Heart left ventricle (tissue), 16 donors: ENCODE measurements around the gene EPHB1. TPM values are rescaled to one million over a fixed set of nuclear protein-coding genes. Genes with fewer than 3 reads are reported as not detected.
A peak's percentile ranks its signal among the peaks of the same experiment; 100 is the strongest.

Experiments
- ATAC-seq, 4 donors: fragments of 200-7000 bp; cut with Tn5 transposase; one replicate each; pipeline ENCODE4 v1.9.1; 2020 to 2022; ENCODE audit warnings: moderate library complexity in 4 of 4, mild to moderate bottlenecking in 3 of 4, moderate number of reproducible peaks in 1 of 4
- DNase-seq, 5 donors: peaks; one replicate each; pipeline ENCODE4 v3.0.0-alpha.2; 2020
- H3K27ac ChIP-seq, 12 donors: fragments of 200-600 bp; sonication (generic) in 4 of 12; one replicate each; pipeline versions ENCODE4 v1.5.0 to v1.8.0; 2016 to 2022; ENCODE audit warnings: mild to moderate bottlenecking in 2 of 12
- H3K27me3 ChIP-seq, 9 donors: fragments of 200-600 bp; sonication (generic) in 2 of 9; one replicate each; pipeline versions ENCODE4 v1.5.1 to v1.8.0; 2016 to 2022; ENCODE audit warnings: mild to moderate bottlenecking in 3 of 9
- H3K36me3 ChIP-seq, 9 donors: fragments of 200-600 bp; sonication (generic) in 2 of 9; one replicate each; pipeline versions ENCODE4 v1.5.0 to v1.8.0; 2018 to 2022; ENCODE audit warnings: mild to moderate bottlenecking in 2 of 9
- H3K4me1 ChIP-seq, 12 donors: fragments of 200-600 bp; sonication (generic) in 4 of 12; one replicate each; pipeline versions ENCODE4 v1.5.0 to v1.8.0; 2016 to 2022; ENCODE audit warnings: mild to moderate bottlenecking in 3 of 12
- H3K4me3 ChIP-seq, 12 donors: fragments of 200-600 bp; sonication (generic) in 4 of 12; one replicate each; pipeline versions ENCODE4 v1.5.0 to v1.8.0; 2017 to 2022; ENCODE audit warnings: mild to moderate bottlenecking in 9 of 12, moderate library complexity in 4 of 12
- H3K9me3 ChIP-seq, 12 donors: fragments of 200-600 bp; sonication (generic) in 4 of 12; one replicate each; pipeline versions ENCODE4 v1.5.0 to v1.8.0; 2016 to 2022; ENCODE audit warnings: mild to moderate bottlenecking in 1 of 12
- POLR2A ChIP-seq, 2 donors: fragments of 450-650 bp; IDR thresholded peaks; one replicate each; pipeline ENCODE4 v1.6.1; 2017; ENCODE audit warnings: antibody characterized with exemption in 2 of 2, mild to moderate bottlenecking in 2 of 2, moderate library complexity in 2 of 2
- WGBS, 4 donors: extraction: QIAGEN DNeasy Blood & Tissue Kit in 2 of 4; methylation state at CpG; one replicate each; pipeline versions ENCODE4 v1.1.5 to v1.1.7; 2013 to 2018; 5-methylcytosine and 5-hydroxymethylcytosine counted together
- intact Hi-C, 10 donors: fragments of 100-400 bp; cut with DNase I; formaldehyde crosslinking; loops; one replicate each; pipeline versions ENCODE4 v1.11.1 to v1.14.2; 2022
- polyA plus RNA-seq, 2 donors: library from polyadenylated mRNA; stranded (reverse); fragments of 200-250 nt; gene quantifications; one replicate each; pipeline ENCODE4 v1.2.3, GENCODE V29; 2013
- total RNA-seq, 9 donors: library from RNA; depleted of rRNA in 2 of 9; stranded (reverse); fragments of >200 nt in 2 of 9; fragmentation: NEBNext Ultra II Directional in 3 of 9; extraction: Animal tissue kit (Norgen Biotek cat#: 25700) in 3 of 9; gene quantifications; one replicate each; pipeline versions ENCODE4 v1.1.0 to v1.2.4, GENCODE V29; 2016 to 2023
- TF ChIP-seq, protein P1 (sequence below), 12 donors: fragments of 200-600 bp; sonication (generic) in 4 of 12; IDR thresholded peaks; one replicate each; pipeline versions ENCODE4 v1.5.0 to v1.8.0; 2018 to 2022; ENCODE audit warnings: antibody characterized with exemption in 12 of 12, mild to moderate bottlenecking in 5 of 12
- donor health status: ischemic (EF 13 %, LVEDD 7.1; RV severe dilation, severe dysfunction).
- donor health status: healthy with polysubstance abuse.
- donor health status: DM: no; HTN: yes; CAD: no.
- donor health status: DM: no; HTN: no; CAD: no.
- donor health status: ischemic (EF 25% LVEDD 6.9; RV normal size, moderate dysfunction).
- donor health status: ischemic (EF 25% LVEDD 5.7; RV mildly dilated, moderate dysfunction).
- donor health status: healthy.
- donor health status: DM: yes; HTN: yes; CAD: no.
- donor health status: ischemic (EF 35%, LVEDD 5.7; RV mildly dilated, moderate dysfunction).
- donor health status: nonischemic (EF 11% LVEDD 7.7; RV severe dilation, severe dysfunction).
- donor health status: DM: yes; HTN: yes; CAD: no.
- donor health status: PGD.
- donor health status: ischemic (EF 29% LVEDD 5.4; RV normal size, mild dysfunction).
- donor health status: nonischemic (EF 23%, LVEDD 6.1; RV moderate dilation, normal function).

EPHB1 gene
- total and polyA plus RNA-seq, 11 donors = 0.31 to 2.2 (median 1.1) TPM

DNA sequence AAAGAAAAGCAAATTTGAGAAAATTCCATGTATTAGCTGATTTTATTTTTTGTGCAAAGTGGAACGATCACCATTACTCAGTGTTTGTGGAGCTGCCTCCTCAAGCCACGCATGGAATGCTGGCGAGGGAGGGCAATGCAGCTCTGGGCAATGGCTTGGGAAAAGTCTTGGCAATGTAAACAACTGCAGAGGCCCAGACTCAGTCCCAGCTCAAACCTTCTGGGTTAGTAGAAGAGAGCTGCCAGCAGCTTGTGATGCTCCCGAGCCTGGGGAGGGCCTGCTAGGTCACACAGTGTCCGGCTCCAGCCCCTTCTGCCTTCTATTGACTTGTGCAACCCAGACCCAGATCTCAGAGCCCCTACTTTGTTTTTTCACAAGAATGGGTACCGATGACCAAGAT, 4.3 kb downstream of the EPHB1 start:
- H3K27me3 ChIP-seq = peaks cover 8 to 44% (median 28%) of the 10 kb centered on the region in 9 donors
- ATAC-seq = no peak
- H3K4me1 ChIP-seq = peaks cover 0 to 28% (median 16%) of the 10 kb centered on the region in 12 donors

DNA sequence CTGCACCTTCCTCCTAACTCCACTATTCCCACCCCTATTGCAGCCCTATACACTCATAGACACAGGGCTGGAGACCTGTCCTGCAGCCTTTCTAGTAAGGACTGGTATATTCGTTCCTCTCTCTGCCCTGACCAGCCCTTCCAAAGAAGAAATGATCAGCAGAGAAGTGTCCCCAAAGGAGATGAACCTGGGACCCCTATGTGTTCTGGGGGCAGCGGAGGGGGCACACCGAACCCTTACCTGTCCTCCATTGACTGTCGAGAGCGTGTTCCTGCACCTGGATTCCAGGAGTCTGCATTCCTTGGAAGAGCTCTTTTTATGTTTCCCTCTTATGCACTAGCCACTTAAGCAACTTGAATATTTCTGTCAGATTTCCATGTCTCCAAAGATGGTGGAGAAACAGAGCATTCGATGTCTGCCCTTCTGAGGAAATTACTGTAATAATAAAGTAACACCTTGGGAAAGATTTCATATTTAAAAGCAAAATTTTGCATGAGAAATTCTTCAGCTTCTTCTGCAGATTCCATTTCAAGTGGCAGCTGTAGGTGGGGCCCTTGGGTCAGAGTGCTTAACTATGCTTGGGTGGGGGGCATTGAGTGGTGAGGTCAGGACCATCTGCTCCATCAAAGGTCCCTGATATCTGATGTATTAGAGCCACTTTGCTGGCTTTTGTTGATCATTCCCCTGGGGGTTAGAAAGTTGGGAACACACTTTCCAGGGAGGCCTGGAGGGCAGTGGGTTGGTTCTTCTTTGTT, 6.3 kb downstream of the EPHB1 start:
- peaks cover 0 to 15% (median 9%) of the 10 kb centered on the region in 12 donors for H3K4me1 ChIP-seq
- H3K27ac ChIP-seq = no peak overlapping the region
- DNase-seq = no peak
- no peak overlapping the region for H3K4me3 ChIP-seq
- no peak for ATAC-seq
- intact Hi-C loops = no loop called here
- WGBS, 4 donors = 84 to 95% (median 89%) methylated on average over 6 of the region's 6 CpGs
- peaks cover 4 to 39% (median 17%) of the 10 kb centered on the region in 9 donors for H3K27me3 ChIP-seq
- no peaks in the 10 kb centered on the region for H3K36me3 ChIP-seq
- H3K9me3 ChIP-seq = no peaks in the 10 kb centered on the region
- TF ChIP-seq POLR2A (IDR thresholded peaks at IDR 0.05) = no peak
- TF ChIP-seq, protein P1, sequence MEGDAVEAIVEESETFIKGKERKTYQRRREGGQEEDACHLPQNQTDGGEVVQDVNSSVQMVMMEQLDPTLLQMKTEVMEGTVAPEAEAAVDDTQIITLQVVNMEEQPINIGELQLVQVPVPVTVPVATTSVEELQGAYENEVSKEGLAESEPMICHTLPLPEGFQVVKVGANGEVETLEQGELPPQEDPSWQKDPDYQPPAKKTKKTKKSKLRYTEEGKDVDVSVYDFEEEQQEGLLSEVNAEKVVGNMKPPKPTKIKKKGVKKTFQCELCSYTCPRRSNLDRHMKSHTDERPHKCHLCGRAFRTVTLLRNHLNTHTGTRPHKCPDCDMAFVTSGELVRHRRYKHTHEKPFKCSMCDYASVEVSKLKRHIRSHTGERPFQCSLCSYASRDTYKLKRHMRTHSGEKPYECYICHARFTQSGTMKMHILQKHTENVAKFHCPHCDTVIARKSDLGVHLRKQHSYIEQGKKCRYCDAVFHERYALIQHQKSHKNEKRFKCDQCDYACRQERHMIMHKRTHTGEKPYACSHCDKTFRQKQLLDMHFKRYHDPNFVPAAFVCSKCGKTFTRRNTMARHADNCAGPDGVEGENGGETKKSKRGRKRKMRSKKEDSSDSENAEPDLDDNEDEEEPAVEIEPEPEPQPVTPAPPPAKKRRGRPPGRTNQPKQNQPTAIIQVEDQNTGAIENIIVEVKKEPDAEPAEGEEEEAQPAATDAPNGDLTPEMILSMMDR (IDR thresholded peaks at IDR 0.05) = no peak

More for the DNA sequence above, 4.3 kb downstream of the EPHB1 start:
- TF ChIP-seq, protein P1 (IDR thresholded peaks at IDR 0.05) = no peak
- no peak for TF ChIP-seq POLR2A (IDR thresholded peaks at IDR 0.05)
- Histone ChIP-seq H3K27ac (peak overlapping the region in 1 of 12 donors; percentile 78), H3K36me3 (no peaks in the 10 kb centered on the region), H3K9me3 (no peaks in the 10 kb centered on the region), H3K4me3 (no peak overlapping the region)
- intact Hi-C loops = loop anchor here in 8 of 10 donors (5.0 to 10.0 kb wide), 8 partner anchors 425 to 1245 kb away; no protein-coding TSS in a partner anchor
- WGBS, 4 donors = 70 to 85% (median 79%) methylated on average over 6 of the region's 6 CpGs
- DNase-seq = no peak

DNA sequence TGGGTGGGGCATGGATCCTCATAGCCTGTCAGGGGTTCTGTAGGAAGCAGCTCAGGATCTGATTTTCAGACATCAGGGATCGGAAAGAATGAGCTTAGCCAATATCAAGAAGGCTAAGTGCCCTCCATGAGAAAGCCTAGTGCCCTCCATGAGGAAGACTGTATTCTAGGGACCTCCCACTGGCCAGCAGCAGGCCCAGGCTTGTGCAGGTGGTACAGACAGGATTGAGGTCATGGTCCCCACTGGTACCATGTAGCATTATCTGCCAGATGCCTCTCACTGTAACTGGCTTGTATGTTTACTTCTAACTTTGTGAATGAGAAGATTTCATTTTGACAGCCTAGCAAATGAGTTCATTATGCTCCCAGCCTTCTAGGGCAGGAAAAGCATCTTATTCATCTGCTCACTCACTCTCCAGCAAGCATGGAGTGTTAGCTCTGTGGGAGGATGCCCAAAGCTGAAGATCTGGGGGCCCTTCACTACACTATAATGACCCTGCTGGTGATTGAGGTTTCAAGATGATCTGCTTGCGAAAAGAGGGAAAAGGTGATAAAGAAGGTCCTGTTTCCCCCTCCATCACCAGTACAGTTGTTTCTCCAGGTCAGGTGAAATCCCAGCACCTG, 7.5 kb downstream of the EPHB1 start:
- no peak overlapping the region for H3K4me3 ChIP-seq
- WGBS, 4 donors = 43 to 69% (median 45%) methylated on average over 2 of the region's 2 CpGs
- H3K4me1 ChIP-seq = peaks cover 0 to 3% (median 0%) of the 10 kb centered on the region in 12 donors
- H3K36me3 ChIP-seq = no peaks in the 10 kb centered on the region
- ATAC-seq (no peak), DNase-seq (no peak)
- H3K27me3 ChIP-seq = peaks cover 0 to 27% (median 5%) of the 10 kb centered on the region in 9 donors
- TF ChIP-seq POLR2A (IDR thresholded peaks at IDR 0.05) = no peak
- TF ChIP-seq, protein P1 (IDR thresholded peaks at IDR 0.05) = no peak
- intact Hi-C loops = no loop called here
- H3K9me3 ChIP-seq = no peaks in the 10 kb centered on the region
- no peak overlapping the region for H3K27ac ChIP-seq

DNA sequence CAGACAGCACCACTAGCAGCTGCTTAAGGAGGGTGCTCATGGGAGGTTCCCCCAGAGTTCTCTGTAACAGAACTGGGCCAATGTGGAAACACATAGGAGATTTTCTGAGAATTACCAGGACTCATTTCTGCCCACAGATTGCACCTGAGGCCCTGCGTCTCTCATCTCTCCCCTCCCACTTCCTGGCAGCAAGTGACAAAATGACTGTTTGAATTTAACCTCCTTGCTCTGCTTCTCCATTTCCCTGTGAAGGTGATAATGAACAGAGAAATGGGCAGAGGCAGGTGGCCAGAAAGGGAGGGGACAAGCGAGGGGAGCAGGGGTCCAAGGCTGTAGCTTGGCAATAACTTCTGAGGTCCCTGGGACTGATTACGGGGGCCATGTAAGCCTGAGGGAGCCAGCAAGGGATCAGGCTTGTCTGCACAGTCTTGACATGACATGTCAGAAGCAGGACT, 8.0 kb downstream of the EPHB1 start:
- no peak overlapping the region for H3K27ac ChIP-seq
- 53 to 78% (median 69%) methylated on average over 3 of the region's 3 CpGs for WGBS, 4 donors
- no peak overlapping the region for H3K4me3 ChIP-seq
- no peak for DNase-seq
- no peak for ATAC-seq
- no peaks in the 10 kb centered on the region for H3K4me1 ChIP-seq
- TF ChIP-seq, protein P1 (IDR thresholded peaks at IDR 0.05) = no peak
- TF ChIP-seq POLR2A (IDR thresholded peaks at IDR 0.05) = no peak
- H3K36me3 ChIP-seq = no peaks in the 10 kb centered on the region
- H3K27me3 ChIP-seq = peaks cover 0 to 22% (median 1%) of the 10 kb centered on the region in 9 donors
- intact Hi-C loops = no loop called here
- no peaks in the 10 kb centered on the region for H3K9me3 ChIP-seq
